Measurements from ENCODE around the gene MRPS11.
"Not testable (repeated sequence)": the region's sequence is repeated elsewhere in the genome, so short reads cannot be mapped to it uniquely, and the experiment has no call there.

Gene MRPS11

GRCh38 chr15:88454867-88455810, 12.4 kb upstream of the MRPS11 start:
- peak; percentile 37 to 42 for DNase-seq (ENCODE audit: low read depth in 2 of 2)

GRCh38 chr15:88456733-88457132, 10.8 kb upstream of the MRPS11 start:
- no peak for DNase-seq (ENCODE audit: low read depth in 2 of 2)

GRCh38 chr15:88463870-88464532, 3.5 kb upstream of the MRPS11 start:
- no peak for DNase-seq (ENCODE audit: low read depth in 2 of 2)

GRCh38 chr15:88465633-88466224, 1.8 kb upstream of the MRPS11 start:
- no peak for DNase-seq (ENCODE audit: low read depth in 2 of 2)

GRCh38 chr15:88467935-88468528, 524 bp downstream of the MRPS11 start:
- no peak for DNase-seq (ENCODE audit: low read depth in 2 of 2)

- not testable (repeated sequence) for DNase-seq (ENCODE audit: low read depth in 2 of 2)
Observed at GRCh38 chr15:88468721-88469120, 1.2 kb downstream of the MRPS11 start.

- DNase-seq (ENCODE audit: low read depth in 2 of 2), result no peak
Observed at GRCh38 chr15:88469321-88469720, 1.8 kb downstream of the MRPS11 start.

- DNase-seq (ENCODE audit: low read depth in 2 of 2), result no peak
Observed at GRCh38 chr15:88470625-88471372, 3.3 kb downstream of the MRPS11 start.

GRCh38 chr15:88472225-88472624, 4.7 kb downstream of the MRPS11 start:
- no peak for DNase-seq (ENCODE audit: low read depth in 2 of 2)

- not testable (repeated sequence) for DNase-seq (ENCODE audit: low read depth in 2 of 2)
Observed at GRCh38 chr15:88473661-88474293, 6.3 kb downstream of the MRPS11 start.

- DNase-seq (ENCODE audit: low read depth in 2 of 2), result no peak
Observed at GRCh38 chr15:88476635-88477060, 9.1 kb downstream of the MRPS11 start.

- DNase-seq (ENCODE audit: low read depth in 2 of 2), result no peak
Observed at GRCh38 chr15:88477126-88477525, 9.6 kb downstream of the MRPS11 start.

GRCh38 chr15:88477904-88478303, 10.4 kb downstream of the MRPS11 start:
- DNase-seq (ENCODE audit: low read depth in 2 of 2), result no peak

GRCh38 chr15:88479169-88479568, 11.7 kb downstream of the MRPS11 start:
- no peak for DNase-seq (ENCODE audit: low read depth in 2 of 2)

- DNase-seq (ENCODE audit: low read depth in 2 of 2), result no peak
Observed at GRCh38 chr15:88480981-88481380, 13.5 kb downstream of the MRPS11 start.

- DNase-seq (ENCODE audit: low read depth in 2 of 2), result no peak
Observed at GRCh38 chr15:88482263-88482662, 14.8 kb downstream of the MRPS11 start.

GRCh38 chr15:88484682-88485331, 17.3 kb downstream of the MRPS11 start:
- peak in 1 of 2 experiments; percentile 5 for DNase-seq (ENCODE audit: low read depth in 2 of 2)

- DNase-seq (ENCODE audit: low read depth in 2 of 2), result no peak
Observed at GRCh38 chr15:88487178-88487795, 19.8 kb downstream of the MRPS11 start.

GRCh38 chr15:88487796-88488523, 20.5 kb downstream of the MRPS11 start:
- DNase-seq (ENCODE audit: low read depth in 2 of 2), result no peak
